GM19372 (cell line): Measurements from ENCODE around the gene B4GALNT3.

Source experiments
- ATAC-seq: cut with Tn5 transposase; IDR thresholded peaks from one replicate; pipeline ENCODE4 v1.9.1; 2021; ENCODE audit warnings: mild to moderate bottlenecking, low read depth, moderate library complexity; ENCODE audit not compliant: unreplicated experiment

The B4GALNT3 gene

DNA sequence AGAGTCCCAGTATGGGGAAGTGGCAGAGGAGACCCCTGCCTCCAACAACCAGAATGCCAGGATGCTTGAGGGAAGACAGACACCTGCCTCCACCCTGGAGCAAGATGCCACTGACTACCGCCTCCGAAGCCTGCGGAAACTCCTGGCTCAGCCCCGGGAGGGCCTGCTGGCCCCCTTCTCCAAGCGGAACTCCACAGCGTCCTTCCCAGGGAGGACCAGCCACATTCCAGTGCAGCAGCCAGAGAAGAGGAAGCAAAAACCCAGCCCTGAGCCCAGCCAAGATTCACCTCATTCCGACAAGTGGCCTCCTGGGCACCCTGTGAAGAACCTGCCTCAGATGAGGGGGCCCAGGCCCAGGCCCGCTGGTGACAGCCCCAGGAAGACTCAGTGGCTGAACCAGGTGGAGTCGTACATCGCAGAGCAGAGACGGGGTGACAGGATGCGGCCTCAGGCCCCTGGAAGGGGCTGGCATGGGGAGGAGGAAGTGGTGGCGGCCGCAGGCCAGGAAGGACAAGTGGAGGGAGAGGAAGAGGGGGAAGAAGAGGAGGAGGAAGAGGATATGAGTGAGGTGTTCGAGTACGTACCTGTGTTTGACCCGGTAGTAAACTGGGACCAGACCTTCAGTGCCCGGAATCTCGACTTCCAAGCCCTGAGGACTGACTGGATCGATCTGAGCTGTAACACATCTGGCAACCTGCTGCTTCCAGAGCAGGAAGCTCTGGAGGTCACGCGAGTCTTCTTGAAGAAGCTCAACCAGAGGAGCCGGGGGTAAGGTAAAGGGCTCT, 93.7 kb downstream of the B4GALNT3 start:
- no peak for ATAC-seq

DNA sequence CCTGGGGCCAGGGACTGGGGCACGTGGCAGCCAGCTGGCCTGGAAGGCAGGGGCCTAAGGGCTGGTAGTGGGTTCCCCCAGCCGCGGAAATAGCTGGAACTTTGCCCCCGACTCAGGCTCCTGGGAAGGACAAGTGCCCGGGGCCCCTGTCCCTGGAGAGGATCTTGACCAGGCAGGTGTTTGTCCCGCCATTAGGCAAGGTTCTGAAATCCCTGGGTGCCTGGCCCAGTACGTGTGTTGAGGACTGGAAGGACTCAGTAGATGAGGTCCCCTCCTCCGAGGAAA, 94.2 kb downstream of the B4GALNT3 start:
- no peak for ATAC-seq

DNA sequence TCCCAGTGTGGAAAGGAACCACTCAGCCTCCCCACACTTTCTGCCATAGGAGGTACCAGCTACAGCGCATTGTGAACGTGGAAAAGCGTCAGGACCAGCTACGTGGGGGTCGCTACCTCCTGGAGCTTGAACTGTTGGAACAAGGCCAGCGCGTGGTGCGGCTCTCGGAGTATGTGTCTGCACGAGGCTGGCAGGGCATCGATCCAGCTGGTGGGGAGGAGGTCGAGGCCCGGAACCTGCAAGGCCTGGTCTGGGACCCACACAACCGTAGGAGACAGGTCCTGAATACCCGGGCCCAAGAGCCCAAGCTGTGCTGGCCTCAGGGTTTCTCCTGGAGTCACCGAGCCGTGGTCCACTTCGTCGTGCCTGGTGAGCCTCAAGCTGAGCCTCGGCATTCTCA, 96.8 kb downstream of the B4GALNT3 start:
- no peak for ATAC-seq

DNA sequence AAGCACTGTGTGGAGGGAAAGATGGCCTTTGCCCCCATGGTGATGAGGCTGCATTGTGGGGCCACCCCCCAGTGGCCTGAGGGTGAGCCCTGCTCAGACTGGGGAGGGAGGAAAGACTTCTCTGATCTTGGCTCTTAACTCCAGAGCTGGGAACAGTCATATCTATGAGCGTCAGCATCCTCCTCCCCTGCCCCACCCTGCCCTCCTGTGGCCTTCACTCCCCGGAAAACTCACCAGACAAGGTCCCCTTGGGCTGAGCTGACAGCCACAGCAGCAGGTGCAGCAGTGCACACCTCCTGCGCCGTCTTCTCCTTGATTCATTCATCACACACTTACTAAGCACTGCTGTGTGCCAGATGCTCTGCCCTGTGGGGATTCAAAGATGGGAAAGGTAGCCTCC, 98.8 kb downstream of the B4GALNT3 start:
- ATAC-seq, result no peak

DNA sequence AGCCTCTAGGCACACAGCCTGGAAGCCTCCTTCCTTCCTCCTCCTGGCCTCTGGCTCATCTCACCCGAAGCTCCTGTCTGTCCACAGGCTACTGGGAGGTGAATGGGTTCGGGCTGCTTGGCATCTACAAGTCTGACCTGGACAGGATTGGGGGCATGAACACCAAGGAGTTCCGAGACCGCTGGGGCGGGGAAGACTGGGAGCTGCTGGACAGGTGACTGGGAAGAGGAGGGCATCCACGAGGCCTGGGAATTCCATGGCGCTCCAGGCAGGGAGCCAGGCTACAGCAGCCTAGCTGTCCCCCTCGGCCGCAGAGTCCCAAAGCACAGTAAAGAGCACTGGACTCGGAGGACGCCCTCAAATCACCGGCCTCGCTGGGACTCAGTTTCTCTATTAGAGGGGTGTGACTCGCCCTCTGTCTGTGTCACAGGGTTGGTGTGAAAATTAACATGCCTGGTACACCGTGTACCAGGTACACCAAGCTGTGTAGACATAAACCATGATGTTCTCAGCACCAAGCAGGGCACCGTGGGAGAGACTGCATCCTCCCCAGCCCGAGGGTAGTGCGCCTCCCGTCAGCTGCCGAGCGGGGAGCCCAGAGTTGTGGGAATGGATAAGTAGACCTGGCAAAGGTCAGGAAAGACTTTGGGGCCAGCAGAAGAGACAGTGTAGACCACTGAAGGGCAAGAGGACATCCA, 99.6 kb downstream of the B4GALNT3 start:
- no peak for ATAC-seq

DNA sequence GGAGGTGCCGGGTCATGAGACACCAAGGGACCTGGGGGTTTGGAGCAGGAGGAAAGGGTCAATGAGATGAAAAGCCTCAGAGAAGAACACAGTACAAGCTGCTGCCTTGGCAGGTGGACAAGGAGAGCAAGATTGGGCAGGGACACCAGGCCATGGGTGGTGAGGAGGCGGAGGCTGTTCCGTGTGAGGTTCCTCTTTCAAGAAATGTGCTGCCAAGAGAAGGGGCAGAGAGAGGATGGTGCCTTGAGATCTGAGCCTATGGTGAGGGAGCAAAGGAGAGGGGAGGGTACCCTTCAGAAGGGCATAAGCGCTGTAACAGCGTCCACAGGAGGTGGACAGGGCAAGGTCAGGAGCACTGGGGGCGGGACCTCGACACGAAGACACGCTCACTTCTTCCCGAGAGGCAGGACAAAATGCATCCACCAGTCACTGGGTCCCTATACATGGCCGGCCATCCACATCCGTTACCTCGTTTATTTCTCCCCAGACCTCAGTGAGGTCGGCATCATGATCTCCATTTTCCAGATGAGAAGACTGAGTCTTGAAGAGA, 100.2 kb downstream of the B4GALNT3 start:
- no peak for ATAC-seq

DNA sequence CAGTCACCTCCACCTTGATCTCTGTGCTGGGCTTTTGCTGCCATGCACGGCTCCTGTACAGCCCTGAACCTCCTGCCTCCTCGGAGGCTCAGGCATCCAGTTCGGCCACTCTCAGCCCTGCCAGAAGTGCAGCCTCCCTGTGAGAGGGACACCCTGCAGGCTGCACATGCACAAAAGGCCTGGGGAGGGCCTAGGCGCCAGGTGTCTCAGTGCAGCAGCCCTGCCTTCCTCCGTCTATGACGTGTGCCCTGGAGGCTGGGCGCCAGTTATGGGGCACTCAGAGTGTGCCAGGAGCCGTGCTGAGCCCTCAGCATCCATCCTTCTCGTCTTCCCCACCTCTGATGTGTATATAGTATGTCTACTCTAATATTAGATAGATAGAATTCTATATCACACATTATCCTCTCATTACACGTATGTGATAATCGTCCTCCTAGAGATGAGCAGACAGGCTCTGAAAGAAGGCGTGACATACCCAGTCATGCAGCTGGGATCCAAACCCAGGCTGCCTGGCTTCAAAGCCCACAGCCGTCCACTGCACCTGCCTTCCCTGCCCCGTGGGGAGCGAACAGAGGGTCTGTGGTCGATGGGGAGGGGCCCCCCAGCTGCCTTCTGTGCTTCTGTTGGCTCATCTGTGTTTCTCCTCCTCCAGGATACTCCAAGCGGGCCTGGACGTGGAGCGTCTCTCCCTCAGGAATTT, 101.1 kb downstream of the B4GALNT3 start:
- no peak for ATAC-seq

DNA sequence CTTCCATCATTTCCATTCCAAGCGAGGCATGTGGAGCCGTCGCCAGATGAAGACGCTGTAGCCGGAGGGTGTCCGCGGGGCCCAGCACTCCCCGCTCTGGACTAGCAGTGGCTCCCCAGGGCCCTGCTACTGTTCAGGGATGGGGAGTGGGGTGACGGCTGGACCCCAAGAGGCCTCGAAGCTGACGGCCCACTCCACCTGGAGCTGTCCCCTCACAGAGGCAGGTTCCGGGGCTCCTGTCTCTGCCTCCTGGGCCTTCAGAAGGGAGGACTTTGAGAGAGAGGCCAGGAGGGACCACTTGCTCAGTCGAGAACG, 101.6 kb downstream of the B4GALNT3 start:
- no peak for ATAC-seq

DNA sequence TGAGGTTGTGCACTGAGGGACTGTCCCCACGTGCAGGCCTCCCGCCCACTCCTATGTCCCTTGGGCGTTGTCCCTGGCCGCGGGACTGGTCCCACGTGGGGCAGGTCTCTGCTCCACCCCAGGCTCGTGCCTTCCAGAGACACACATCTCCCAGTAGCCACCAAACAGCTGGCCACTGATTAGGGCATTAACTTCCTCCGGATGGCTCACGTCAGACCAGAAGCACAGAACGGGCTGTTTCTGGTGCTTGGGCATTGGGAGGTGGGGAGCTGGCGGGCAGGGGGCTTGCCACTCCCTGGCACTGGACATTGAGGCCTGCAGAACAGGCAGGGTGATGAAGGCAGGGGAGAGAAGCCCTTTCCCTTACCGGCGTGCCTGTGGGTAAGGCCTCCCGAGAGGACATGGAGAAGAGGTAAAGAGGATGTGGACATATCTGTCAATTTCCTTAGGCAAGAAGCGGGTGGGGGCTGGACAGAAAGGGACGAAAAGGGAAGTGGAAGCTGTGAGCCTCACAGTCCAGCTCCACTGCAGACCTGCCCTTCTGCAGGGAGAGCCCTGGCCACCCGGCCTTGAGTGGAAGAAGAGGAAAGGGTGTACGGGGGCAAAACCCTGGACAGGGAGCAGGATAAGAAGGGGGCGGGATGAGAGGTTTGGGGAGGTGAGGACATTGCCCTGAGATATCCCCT, 102.3 kb downstream of the B4GALNT3 start:
- no peak for ATAC-seq

DNA sequence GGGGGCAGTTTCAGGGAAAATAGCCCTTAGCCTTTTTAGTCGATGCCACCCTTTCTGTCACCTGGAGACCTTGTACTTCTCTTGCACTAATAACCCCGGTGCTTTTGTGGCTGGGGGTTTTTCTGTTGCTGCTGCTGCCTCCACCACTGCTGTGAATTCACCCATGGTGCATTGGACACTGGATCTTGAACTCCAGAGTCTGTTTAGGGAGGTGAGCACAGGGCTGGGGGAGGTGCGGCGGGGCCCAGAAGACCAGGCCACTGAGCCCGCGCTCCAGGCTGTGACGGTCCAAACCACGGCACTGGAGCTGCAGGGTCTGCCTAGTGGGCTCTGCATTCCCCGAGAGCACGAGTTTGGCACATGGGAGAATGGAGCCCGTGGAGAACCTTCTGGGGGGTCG, 102.9 kb downstream of the B4GALNT3 start:
- no peak for ATAC-seq

DNA sequence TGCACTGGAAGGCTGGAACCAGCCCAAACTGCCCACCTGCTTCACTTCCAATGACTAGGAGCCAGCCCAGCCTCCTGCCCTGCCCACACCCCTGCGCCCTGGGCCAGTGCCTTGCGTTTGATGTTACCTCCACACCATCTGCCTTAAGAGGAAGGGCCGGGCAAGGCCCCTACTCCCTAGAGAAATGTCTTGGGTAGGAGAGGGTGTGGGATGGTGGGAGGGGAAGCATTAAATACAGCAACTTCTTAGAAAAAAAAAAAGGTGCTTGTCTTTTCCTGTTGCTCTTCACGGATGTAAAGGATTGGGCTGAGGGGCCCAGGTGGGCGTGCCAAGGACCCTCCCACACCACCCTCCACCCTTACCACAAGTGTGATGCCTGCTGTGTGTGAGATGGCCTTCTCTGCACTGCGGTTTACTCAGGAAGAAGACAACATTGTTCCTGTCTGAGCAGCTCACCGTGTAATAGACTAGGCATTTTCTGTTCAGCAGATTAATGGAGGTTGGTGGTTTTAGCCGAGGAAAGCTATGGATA, 103.6 kb downstream of the B4GALNT3 start:
- no peak for ATAC-seq

DNA sequence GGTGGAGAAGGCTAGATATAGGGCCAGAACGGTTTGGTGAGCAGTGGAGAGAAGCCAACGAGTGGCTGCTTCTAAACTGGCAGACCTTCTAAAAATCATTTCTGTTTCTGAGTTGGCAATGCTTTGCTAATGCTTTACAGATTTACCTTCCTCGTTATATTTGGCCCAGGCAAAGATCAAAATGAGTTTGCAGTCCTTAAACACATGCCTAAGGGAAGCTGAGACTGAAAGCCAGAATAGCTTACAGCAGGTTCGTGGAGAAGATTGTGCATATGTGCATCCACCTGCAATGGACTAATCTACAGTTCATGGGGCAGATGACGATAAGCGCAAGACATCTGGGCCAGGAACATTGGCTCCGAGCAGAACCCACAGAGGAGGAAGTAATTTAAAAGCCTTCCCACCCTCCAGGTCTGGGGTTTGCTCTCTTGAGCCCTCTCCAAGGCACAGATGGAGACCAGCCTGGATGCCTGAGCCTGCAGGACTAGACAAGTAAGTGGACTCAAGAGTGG, 104.1 kb downstream of the B4GALNT3 start:
- ATAC-seq, result no peak

DNA sequence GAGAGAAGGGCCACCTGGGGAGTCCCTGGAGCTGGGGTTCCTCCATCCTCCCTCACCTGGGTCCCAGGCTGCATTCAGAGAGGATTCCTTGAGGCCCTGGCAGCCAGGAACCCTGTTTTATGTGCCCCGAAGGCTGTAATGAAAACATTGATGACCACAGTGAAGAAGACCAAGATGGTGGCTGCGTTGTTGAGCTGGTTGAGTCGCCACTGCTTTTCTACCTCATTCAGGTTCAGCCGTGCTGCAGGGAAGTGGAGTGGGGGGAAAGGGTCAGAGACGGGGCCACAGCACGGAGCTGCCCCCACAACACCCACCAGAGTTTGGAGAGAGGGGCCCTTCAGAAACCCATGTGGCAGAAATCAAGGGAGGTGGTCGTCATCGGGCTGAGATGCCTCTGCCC, 105.4 kb downstream of the B4GALNT3 start:
- ATAC-seq, result no peak

DNA sequence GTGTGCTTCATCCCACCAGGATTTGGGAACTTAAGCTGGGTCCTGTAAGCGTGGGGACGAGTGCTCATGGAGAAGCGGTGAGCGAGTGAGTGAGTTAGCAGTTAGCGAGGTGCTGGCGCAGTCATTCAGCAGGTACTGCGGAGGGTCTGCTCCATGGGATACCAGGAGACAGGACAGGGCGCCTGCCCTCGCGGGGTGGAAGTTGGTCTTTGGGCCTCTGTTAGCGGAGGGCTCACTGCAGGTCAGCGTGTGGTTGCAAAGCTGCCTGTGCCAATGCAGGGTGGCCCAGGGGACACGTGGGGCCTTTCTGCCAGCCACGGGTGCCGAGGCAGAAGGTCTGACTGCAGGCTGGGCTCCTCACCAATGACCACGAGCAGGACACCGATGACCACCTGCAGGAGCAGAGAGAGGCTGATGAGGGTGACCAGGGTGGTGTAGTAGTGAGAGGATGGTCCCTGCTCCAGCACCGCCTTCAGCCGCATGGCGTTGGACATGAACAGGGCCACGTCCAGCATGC, 105.9 kb downstream of the B4GALNT3 start:
- no peak for ATAC-seq

DNA sequence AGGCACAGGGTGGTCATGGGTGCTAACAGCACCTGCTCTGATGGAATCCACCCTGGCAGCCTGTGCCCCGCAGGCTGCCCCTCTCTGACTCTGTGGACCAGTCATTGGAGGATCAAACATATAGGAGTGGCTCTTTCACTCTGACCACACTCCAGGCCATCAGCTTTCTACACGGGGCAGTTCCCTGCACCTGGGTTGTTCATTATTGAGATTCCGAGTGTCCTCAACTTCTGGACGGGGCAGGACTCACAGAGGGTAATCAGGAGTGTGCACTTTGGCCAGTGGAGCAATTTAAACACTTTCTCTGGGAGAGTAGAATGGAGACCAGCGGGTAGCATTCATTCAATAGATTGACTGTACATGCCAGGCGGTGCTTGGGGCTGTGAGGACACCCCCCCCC, 108.7 kb downstream of the B4GALNT3 start:
- no peak for ATAC-seq

DNA sequence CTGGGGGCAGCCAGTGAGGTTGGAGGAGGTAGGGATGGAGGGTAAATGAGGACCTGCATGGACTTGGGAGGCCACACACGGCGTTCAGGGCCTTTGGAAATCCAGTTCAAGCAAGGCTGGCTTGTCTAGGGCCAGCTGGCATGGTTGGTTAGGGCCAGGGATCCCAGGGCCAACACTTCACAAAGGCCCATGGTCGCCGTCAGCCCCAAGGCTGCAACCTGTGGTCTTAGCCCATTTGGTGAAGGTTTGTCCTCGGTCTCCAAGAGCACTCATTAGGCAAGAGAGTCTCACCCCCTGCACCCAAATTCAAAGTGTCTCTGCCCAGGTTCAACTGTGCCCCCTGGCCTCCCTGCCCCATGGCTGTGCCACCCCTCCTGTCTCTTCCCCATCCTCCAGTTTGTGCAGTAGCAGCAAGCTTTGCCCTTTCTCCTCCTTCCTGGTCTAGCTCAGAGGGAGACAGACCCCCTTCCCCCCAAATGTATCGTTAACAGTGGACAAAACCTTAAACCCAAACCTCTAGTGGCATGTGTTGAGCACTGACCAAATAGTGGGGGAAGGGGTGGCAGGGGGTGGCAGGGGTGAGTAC, 109.4 kb downstream of the B4GALNT3 start:
- no peak for ATAC-seq

DNA sequence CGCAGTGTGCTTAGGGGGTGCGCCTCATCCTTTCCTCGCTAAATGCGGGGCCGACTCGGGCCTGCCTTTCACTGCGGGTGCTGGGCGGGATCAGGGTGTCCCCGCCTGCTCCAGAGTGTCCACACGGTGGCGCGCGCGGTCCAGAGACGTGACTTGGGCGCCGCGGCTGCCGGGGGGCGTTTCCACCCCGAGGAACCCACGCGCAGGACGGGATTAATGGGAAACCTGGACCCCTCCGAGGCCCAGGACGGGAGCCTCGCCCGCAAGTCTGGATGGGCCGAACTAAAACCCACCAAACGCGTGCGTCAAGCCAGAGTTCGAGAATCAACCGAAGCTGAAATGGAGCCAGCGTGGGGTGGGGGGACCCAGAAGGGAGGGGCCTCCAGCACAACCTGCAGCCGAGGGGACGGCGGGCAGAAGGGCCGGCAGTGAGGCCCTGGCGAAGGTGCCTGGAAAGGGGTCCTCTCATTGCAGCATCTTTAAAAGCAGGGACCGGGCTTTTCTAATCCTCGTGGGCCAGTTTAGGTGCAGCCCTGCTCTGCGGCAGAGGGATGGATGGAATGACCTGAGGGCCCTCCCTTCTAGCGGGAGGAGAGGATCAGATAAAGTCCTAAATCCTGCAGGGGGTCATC, 110.2 kb downstream of the B4GALNT3 start:
- no peak for ATAC-seq

DNA sequence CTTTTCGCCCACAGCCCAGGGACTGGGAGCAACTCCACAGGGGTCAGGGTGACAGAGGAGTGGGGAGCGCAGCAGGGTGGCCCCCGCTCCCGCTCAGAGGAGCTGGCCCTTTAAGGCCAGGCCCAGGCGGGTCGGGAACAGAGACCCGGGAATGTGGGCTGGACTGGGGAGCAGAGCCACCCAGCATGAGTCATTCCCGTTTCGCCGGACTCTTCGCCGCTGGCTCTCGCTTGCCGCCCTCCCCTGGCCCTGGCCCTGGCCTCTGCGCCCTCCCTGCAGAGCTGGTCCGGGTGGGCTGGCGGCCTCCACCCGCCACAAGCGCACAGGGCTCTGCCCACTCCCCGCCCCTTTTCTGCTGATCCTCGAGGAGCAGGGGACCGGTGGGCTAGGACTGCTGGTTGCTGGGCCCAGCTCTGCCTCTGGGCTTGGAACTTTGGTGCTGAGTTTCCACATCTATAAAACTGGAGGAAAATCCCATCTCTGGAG, 110.7 kb downstream of the B4GALNT3 start:
- ATAC-seq, result no peak
